ENCODE data around the gene KNTC1. TPM values are rescaled to one million over a fixed set of nuclear protein-coding genes. Genes with fewer than 3 reads are reported as not detected.
"Not testable (repeated sequence)": the region's sequence is repeated elsewhere in the genome, so short reads cannot be mapped to it uniquely, and the experiment has no call there.

KNTC1 gene
- total and polyA plus RNA-seq, 5 experiments from 2014 or later = 1.4 to 35.4 (median 3.6) TPM

- H3K4me1 Mint-ChIP-seq = peaks cover 12 to 50% (median 38%) of the 10 kb centered on the region in 4 donors
- POLR2A ChIA-PET = interaction anchor here (0.5 to 5.4 kb wide), 15 partner anchors 9 to 1895 kb away, joined by 3 to 113 read pairs (median 7); partner anchors contain the start of genes CCDC62, DENR, DIABLO and KNTC1
- peak overlapping the region; percentile 84 to 99 (median 96) for H3K4me3 Mint-ChIP-seq
- ATAC-seq (peak in 1 of 2 donors; percentile 23), DNase-seq (peak in 8 of 10 donors; percentile 16 to 66 (median 47))
- no peaks in the 10 kb centered on the region for H3K27me3 Mint-ChIP-seq
- no peaks in the 10 kb centered on the region for H3K9me3 Mint-ChIP-seq
- peak overlapping the region; percentile 96 to 99 (median 97) for H3K27ac Mint-ChIP-seq
- peaks cover 0 to 46% (median 3%) of the 10 kb centered on the region in 3 donors for H3K36me3 Mint-ChIP-seq
Observed at GRCh38 chr12:122499991-122500684, 26.9 kb upstream of the KNTC1 start.

GRCh38 chr12:122500685-122501488 lies 26.2 kb upstream of the KNTC1 start, which contains the start of gene ZCCHC8:
Gene ZCCHC8, minus strand, starts transcription at chr12:122500932. Its CDS starts 92 bp downstream, at chr12:122500840.
- peaks cover 0 to 45% (median 3%) of the 10 kb centered on the region in 3 donors for H3K36me3 Mint-ChIP-seq
- H3K4me3 Mint-ChIP-seq = peak within 1 kb of the TSS; percentile 84 to 99 (median 96)
- peak; percentile 87 to 97 (median 93) for DNase-seq
- POLR2A ChIA-PET = interaction anchor here (0.5 to 5.4 kb wide), 17 partner anchors 10 to 1896 kb away, joined by 3 to 113 read pairs (median 6); partner anchors contain the start of genes ATP6V0A2, CCDC62, DENR and DIABLO
- ATAC-seq = peak; percentile 90 to 94
- no peaks in the 10 kb centered on the region for H3K9me3 Mint-ChIP-seq
- no peaks in the 10 kb centered on the region for H3K27me3 Mint-ChIP-seq
- peaks cover 9 to 48% (median 34%) of the 10 kb centered on the region in 4 donors for H3K4me1 Mint-ChIP-seq
- H3K27ac Mint-ChIP-seq = peak within 1 kb of the TSS; percentile 96 to 99 (median 97)

- Mint-ChIP-seq H3K4me3 (peak overlapping the region; percentile 84 to 99 (median 96)), H3K4me1 (peaks cover 8 to 47% (median 34%) of the 10 kb centered on the region in 4 donors), H3K36me3 (peaks cover 0 to 49% (median 6%) of the 10 kb centered on the region in 3 donors), H3K27ac (peak overlapping the region; percentile 96 to 99 (median 97)), H3K27me3 (no peaks in the 10 kb centered on the region), H3K9me3 (no peaks in the 10 kb centered on the region)
- DNase-seq (no peak), ATAC-seq (no peak)
- POLR2A ChIA-PET = interaction anchor here (0.7 to 5.4 kb wide), 10 partner anchors 10 to 1211 kb away, joined by 3 to 113 read pairs (median 8); partner anchors contain the start of genes ATP6V0A2, DENR, DIABLO and KNTC1
Observed at GRCh38 chr12:122501489-122501989, 25.5 kb upstream of the KNTC1 start.

GRCh38 chr12:122503147-122503751 lies 23.8 kb upstream of the KNTC1 start:
- peaks cover 6 to 37% (median 28%) of the 10 kb centered on the region in 4 donors for H3K4me1 Mint-ChIP-seq
- peak overlapping the region in 2 of 10 donors; percentile 10 to 20 for H3K4me3 Mint-ChIP-seq
- H3K36me3 Mint-ChIP-seq = peaks cover 0 to 59% (median 4%) of the 10 kb centered on the region in 3 donors
- no peaks in the 10 kb centered on the region for H3K27me3 Mint-ChIP-seq
- ATAC-seq = no peak
- DNase-seq = no peak
- H3K9me3 Mint-ChIP-seq = no peaks in the 10 kb centered on the region
- peak overlapping the region in 8 of 10 donors; percentile 25 to 97 (median 60) for H3K27ac Mint-ChIP-seq
- POLR2A ChIA-PET = interaction anchor here (0.6 to 5.4 kb wide), 3 partner anchors 8 to 23 kb away, joined by 3 to 113 read pairs (median 11); partner anchors contain the start of genes KNTC1 and RSRC2

- no peak for DNase-seq
- no peaks in the 10 kb centered on the region for H3K9me3 Mint-ChIP-seq
- POLR2A ChIA-PET = interaction anchor here (0.6 kb wide), 1 partner anchor 22 kb away, joined by 3 read pairs; the partner anchor contains the start of gene RSRC2
- peak overlapping the region in 6 of 10 donors; percentile 18 to 80 (median 58) for H3K27ac Mint-ChIP-seq
- no peak for ATAC-seq
- peaks cover 0 to 63% (median 4%) of the 10 kb centered on the region in 3 donors for H3K36me3 Mint-ChIP-seq
- H3K4me1 Mint-ChIP-seq = peaks cover 6 to 31% (median 23%) of the 10 kb centered on the region in 4 donors
- no peaks in the 10 kb centered on the region for H3K27me3 Mint-ChIP-seq
- H3K4me3 Mint-ChIP-seq = peak overlapping the region in 1 of 10 donors; percentile 20
Observed at GRCh38 chr12:122503783-122504590, 23.1 kb upstream of the KNTC1 start.

GRCh38 chr12:122505419-122506051 lies 21.5 kb upstream of the KNTC1 start:
- Mint-ChIP-seq H3K9me3 (no peaks in the 10 kb centered on the region), H3K4me1 (peaks cover 4 to 20% (median 13%) of the 10 kb centered on the region in 4 donors), H3K36me3 (peaks cover 0 to 75% (median 14%) of the 10 kb centered on the region in 3 donors), H3K27ac (peak overlapping the region in 2 of 10 donors; percentile 24 to 48), H3K4me3 (peak overlapping the region in 1 of 10 donors; percentile 12), H3K27me3 (no peaks in the 10 kb centered on the region)
- POLR2A ChIA-PET = interaction anchor here (0.6 to 1.4 kb wide), 2 partner anchors 21 to 626 kb away, joined by 4 to 5 read pairs; partner anchors contain the start of genes KNTC1 and RSRC2
- no peak for ATAC-seq
- no peak for DNase-seq

GRCh38 chr12:122506393-122506938 lies 20.6 kb upstream of the KNTC1 start:
- ATAC-seq = no peak
- peaks cover 0 to 83% (median 22%) of the 10 kb centered on the region in 3 donors for H3K36me3 Mint-ChIP-seq
- no peaks in the 10 kb centered on the region for H3K27me3 Mint-ChIP-seq
- peak overlapping the region in 7 of 10 donors; percentile 6 to 72 (median 59) for H3K27ac Mint-ChIP-seq
- DNase-seq = no peak
- no peak overlapping the region for H3K4me3 Mint-ChIP-seq
- POLR2A ChIA-PET = interaction anchor here (1.4 kb wide), 1 partner anchor 20 kb away, joined by 4 read pairs; the partner anchor contains the start of genes KNTC1 and RSRC2
- H3K9me3 Mint-ChIP-seq = no peaks in the 10 kb centered on the region
- peaks cover 0 to 12% (median 6%) of the 10 kb centered on the region in 4 donors for H3K4me1 Mint-ChIP-seq

GRCh38 chr12:122508163-122508562 lies 18.9 kb upstream of the KNTC1 start:
- DNase-seq (no peak), ATAC-seq (no peak)
- Mint-ChIP-seq H3K36me3 (peaks cover 0 to 93% (median 22%) of the 10 kb centered on the region in 3 donors), H3K27ac (peak overlapping the region in 2 of 10 donors; percentile 29 to 63), H3K4me3 (no peak overlapping the region), H3K9me3 (no peaks in the 10 kb centered on the region), H3K27me3 (no peaks in the 10 kb centered on the region), H3K4me1 (peaks cover 0 to 7% (median 0%) of the 10 kb centered on the region in 4 donors)
- POLR2A ChIA-PET = interaction anchor here (0.6 to 1.6 kb wide), 3 partner anchors 19 to 1511 kb away, joined by 3 to 5 read pairs (median 5); partner anchors contain the start of genes KNTC1 and RSRC2

GRCh38 chr12:122513028-122513427 lies 14.0 kb upstream of the KNTC1 start:
- peaks cover 5 to 97% (median 33%) of the 10 kb centered on the region in 3 donors for H3K36me3 Mint-ChIP-seq
- not testable (repeated sequence) for H3K9me3 Mint-ChIP-seq, H3K27ac Mint-ChIP-seq, H3K27me3 Mint-ChIP-seq, ATAC-seq, H3K4me3 Mint-ChIP-seq, DNase-seq
- H3K4me1 Mint-ChIP-seq = peaks cover 5 to 13% (median 6%) of the 10 kb centered on the region in 4 donors
- POLR2A ChIA-PET = interaction anchor here (0.6 to 1.8 kb wide), 3 partner anchors 13 to 800 kb away, joined by 3 to 11 read pairs (median 3); partner anchors contain the start of genes KNTC1, RSRC2 and TMEM120B

- H3K36me3 Mint-ChIP-seq = peaks cover 5 to 97% (median 34%) of the 10 kb centered on the region in 3 donors
- DNase-seq (no peak), ATAC-seq (no peak)
- H3K4me1 Mint-ChIP-seq = peaks cover 5 to 16% (median 6%) of the 10 kb centered on the region in 4 donors
- H3K27me3 Mint-ChIP-seq = no peaks in the 10 kb centered on the region
- peak overlapping the region in 2 of 10 donors; percentile 0 to 35 for H3K27ac Mint-ChIP-seq
- H3K9me3 Mint-ChIP-seq = no peaks in the 10 kb centered on the region
- no peak overlapping the region for H3K4me3 Mint-ChIP-seq
- POLR2A ChIA-PET = interaction anchor here (1.8 kb wide), 1 partner anchor 13 kb away, joined by 11 read pairs; the partner anchor contains the start of genes KNTC1 and RSRC2
Observed at GRCh38 chr12:122513660-122514059, 13.4 kb upstream of the KNTC1 start.
